OCI-LY3 (cell line): Measurements from ENCODE around the gene ZNF407.

Experiments used
- EZH2phosphoT487 ChIP-seq: fragments of 200-600 bp; shearing (Covaris generic); IDR thresholded peaks from 2 replicates; pipeline ENCODE4 v1.6.1; 2018; ENCODE audit warnings: antibody characterized with exemption, mixed run types, low read depth
- TF ChIP-seq, protein P1 (sequence below): fragments of 200-600, 300-600 bp; sonication (generic); IDR thresholded peaks from 2 replicates; pipeline ENCODE4 v1.5.1; 2014; ENCODE audit warnings: antibody characterized with exemption, low read length, low read depth

DNA sequence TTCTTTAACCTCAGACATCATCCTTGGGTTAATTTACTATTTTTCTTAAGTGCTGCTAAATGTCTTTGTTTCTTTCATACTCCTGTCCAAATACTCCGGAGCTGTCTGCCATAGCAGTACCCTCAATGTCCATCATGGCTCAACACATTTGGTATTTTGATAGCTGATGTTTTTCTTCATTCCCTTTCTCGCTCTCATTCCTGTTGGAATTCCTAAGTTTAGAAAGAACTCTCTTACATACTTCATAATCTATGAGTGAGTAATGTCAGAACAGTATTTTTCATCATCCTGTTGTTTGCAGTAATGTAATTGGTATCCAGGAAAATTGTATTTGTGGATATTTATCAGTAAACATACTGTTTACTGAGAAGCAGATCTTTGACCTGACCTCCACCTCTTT, 328.4 kb downstream of the ZNF407 start:
- no peak for TF ChIP-seq EZH2phosphoT487
- TF ChIP-seq, protein P1, sequence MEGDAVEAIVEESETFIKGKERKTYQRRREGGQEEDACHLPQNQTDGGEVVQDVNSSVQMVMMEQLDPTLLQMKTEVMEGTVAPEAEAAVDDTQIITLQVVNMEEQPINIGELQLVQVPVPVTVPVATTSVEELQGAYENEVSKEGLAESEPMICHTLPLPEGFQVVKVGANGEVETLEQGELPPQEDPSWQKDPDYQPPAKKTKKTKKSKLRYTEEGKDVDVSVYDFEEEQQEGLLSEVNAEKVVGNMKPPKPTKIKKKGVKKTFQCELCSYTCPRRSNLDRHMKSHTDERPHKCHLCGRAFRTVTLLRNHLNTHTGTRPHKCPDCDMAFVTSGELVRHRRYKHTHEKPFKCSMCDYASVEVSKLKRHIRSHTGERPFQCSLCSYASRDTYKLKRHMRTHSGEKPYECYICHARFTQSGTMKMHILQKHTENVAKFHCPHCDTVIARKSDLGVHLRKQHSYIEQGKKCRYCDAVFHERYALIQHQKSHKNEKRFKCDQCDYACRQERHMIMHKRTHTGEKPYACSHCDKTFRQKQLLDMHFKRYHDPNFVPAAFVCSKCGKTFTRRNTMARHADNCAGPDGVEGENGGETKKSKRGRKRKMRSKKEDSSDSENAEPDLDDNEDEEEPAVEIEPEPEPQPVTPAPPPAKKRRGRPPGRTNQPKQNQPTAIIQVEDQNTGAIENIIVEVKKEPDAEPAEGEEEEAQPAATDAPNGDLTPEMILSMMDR: no peak
